ENCODE measurements around the gene RNF141.

The RNF141 gene

DNA sequence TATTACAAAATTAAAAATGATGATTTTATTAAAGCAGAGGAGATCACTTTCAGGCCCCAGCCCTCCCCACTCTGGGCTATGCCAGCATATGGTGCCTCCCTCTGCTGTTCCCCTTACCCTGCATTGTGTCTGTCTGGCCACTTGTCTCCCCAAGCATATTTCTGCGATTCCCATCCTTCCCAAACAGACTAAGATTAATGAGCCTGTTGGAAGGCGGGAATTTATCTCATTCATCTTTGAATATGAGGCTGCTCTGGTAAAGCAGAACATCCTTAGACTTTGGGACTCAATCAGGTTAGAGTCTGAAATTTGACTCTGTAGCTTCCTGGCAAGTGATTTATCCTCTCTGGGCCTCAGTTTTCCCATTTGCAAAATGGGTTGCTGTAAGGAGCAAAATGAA lies 60.2 kb downstream of the RNF141 start:
- DNase-seq (ENCODE audit: low spot score) = no peak

DNA sequence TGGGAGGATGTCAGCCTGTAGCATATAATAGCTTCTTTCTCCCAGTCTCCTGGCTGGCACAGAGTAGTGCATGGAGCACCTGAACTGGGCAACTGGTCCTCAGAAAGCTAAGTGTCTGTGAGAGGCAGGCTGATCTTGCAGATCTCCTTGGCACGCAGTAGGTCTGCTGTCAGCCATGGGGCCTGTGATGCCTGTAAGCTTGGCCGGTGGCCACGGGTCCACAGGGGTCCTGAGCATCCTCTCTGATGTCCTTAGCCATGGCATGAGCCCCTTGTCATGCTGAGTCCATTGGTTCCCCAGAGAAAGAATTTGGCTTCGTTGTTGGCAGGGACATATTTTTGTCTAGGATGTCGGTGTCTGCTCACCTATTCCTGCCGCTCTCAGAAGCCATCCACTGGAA lies 61.0 kb downstream of the RNF141 start:
- DNase-seq (ENCODE audit: low spot score) = no peak

- no peak for DNase-seq (ENCODE audit: low spot score)
Measured at GRCh38 chr11:10478574-10479550, 62.1 kb downstream of the RNF141 start.

- no peak for DNase-seq (ENCODE audit: low spot score)
Measured at GRCh38 chr11:10478066-10478465, 62.9 kb downstream of the RNF141 start.

GRCh38 chr11:10477690-10478046 lies 63.3 kb downstream of the RNF141 start:
- no peak for DNase-seq (ENCODE audit: low spot score)

DNA sequence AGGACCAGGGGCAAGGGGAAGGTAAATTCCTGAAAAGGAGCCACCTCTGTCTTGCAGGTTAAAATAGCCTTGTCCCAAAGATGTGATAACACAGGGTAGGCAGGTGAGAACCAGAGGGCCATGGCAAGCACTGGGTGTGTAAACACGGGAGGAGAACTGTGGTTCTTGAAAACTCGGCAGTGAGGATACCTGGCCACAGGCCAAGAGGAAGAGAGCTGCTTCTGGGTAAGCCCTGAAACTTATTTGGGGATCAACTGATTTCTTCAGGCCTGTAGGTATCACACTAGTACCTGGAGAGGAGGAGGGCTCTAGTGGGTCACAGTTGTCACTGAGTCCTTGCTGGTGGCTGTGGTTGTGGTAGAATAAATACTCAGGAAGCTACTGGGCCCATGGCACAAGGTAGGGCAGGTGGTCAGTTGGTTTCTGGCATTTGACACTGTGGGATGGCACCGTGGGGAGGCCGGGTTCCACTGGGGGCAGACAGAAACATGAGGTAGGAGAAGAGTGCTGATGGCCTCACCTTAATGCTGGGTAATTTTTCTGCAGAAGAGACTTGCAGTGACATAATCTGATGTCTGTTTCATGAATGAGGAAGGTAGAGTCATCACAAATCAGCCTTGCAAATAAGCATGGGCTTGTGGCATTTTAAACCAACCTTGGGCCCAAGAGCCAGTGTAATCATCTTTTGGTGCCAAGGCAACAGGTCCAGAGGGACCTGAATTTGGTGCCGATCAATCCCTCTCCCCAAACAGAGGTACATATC lies 63.9 kb downstream of the RNF141 start:
- no peak for DNase-seq (ENCODE audit: low spot score)

GRCh38 chr11:10476342-10476741 lies 64.6 kb downstream of the RNF141 start:
- DNase-seq (ENCODE audit: low spot score) = peak; percentile 46

- no peak for DNase-seq (ENCODE audit: low spot score)
Measured at GRCh38 chr11:10474551-10474950, 66.4 kb downstream of the RNF141 start.

DNA sequence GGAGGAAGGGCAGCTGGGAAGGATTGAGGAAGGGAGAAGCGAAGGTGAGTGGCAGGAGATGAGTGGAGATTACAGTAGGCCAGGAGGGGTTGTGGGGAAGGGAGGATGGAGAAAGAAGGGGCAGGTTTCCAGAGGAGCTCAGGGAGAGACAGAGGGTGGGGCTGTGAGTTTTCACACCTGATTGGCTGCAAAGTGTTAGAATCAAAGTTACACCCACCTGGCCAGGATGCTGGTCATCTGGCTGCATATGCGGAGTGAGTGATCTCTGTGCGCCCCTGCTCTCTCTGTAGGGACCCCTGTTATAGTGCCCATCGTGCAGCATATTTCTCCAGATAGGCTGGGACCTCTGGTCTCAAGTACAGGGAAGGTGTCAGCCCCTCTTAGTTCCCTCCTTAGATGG lies 67.6 kb downstream of the RNF141 start:
- DNase-seq (ENCODE audit: low spot score) = no peak

DNA sequence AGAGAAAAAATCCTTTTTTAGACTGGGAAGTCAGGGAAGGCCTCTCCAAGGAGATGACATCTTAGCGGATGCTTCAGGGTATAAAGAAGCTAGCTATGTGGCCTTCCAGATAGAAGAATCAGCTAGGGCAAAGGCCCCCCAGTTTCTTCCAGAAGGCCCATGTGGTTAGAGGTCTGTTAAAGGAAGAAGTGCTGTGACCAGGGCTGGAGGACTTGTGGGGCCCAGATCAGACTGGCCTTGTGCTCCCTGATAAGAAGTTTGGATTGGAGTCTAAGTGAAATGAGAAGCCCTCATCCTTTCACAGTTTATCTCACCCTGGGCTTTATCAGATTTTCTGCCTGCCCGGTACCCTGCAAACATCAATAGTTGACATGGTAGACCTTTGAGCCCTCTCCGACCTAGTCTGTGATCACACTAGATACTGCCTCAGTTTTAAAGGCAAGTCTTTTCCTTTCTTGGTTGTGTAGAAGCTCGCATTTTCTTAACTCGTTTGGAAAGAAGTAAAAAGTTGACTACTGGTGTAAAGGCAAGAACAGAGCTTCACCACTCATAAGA lies 78.2 kb downstream of the RNF141 start:
- no peak for DNase-seq (ENCODE audit: low spot score)

Measured in kidney tubule cell (primary cell).